Activated CD8-positive, alpha-beta memory T cell treated with anti-CD3 and anti-CD28 coated beads, Interleukin-2, amount 10 ng/mL, durations not matched to agents 7 days and 5 days (primary cell): ENCODE data around the gene LRRC75B. TPM values are rescaled to one million over a fixed set of nuclear protein-coding genes. Genes with fewer than 3 reads are reported as not detected.
"Not testable (repeated sequence)": the region's sequence is repeated elsewhere in the genome, so short reads cannot be mapped to it uniquely, and the experiment has no call there.

ENCODE experiments used
- ATAC-seq: fragments of 150-1000 bp; cut with Tn5 transposase; one replicate; pipeline ENCODE4 v1.10.0; 2021; ENCODE audit warnings: moderate library complexity
- CTCF ChIA-PET: fragments of 350-600 bp; sonication (Branson Sonifier 250); formaldehyde crosslinking; loops from one replicate; lab custom pipeline; 2021; ENCODE audit warnings: antibody characterized with exemption; lab: Charles Lee
- DNase-seq: peaks from one replicate; pipeline ENCODE4 v3.0.0-alpha.2; 2020
- H3K27ac Mint-ChIP-seq: one replicate; pipeline ENCODE4 v1.8.0; 2021; ENCODE audit warnings: mild to moderate bottlenecking, mixed read lengths
- H3K27me3 Mint-ChIP-seq: one replicate; pipeline ENCODE4 v1.8.0; 2021; ENCODE audit warnings: mixed read lengths
- H3K36me3 Mint-ChIP-seq: one replicate; pipeline ENCODE4 v1.8.0; 2021; ENCODE audit warnings: mild to moderate bottlenecking, mixed read lengths
- H3K4me1 Mint-ChIP-seq: one replicate; pipeline ENCODE4 v1.8.0; 2021; ENCODE audit warnings: mixed read lengths
- H3K4me3 Mint-ChIP-seq: one replicate; pipeline ENCODE4 v1.8.0; 2021; ENCODE audit warnings: mild to moderate bottlenecking, moderate library complexity, mixed read lengths
- H3K9me3 Mint-ChIP-seq: one replicate; pipeline ENCODE4 v1.8.0; 2022; ENCODE audit warnings: low read depth, mixed read lengths
- total RNA-seq, 2 experiments: library from RNA; stranded (reverse); gene quantifications; one replicate each; pipeline ENCODE4 v1.2.3, GENCODE V29; 2021

The LRRC75B gene
- total RNA-seq, 2 experiments from 2014 or later, result 1.6 to 2.1 TPM

DNA sequence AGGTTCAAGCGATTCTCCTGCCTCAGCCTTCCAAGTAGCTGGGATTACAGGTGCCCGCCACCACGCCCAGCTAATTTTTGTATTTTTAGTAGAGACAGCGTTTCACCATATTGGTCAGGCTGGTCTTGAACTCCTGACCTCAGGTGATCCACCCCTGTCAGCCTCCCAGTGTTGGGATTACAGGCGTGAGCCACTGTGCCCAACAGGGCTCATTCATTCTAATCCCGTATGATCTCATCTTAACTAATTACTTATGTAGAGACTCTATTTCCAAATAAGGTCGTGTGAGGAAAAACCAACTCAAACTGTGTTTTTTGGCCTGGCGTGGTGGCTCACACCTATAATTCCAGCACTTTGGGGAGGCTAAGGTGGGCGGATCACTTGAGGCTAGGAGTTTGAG lies 4.2 kb upstream of the LRRC75B start:
- H3K4me3 Mint-ChIP-seq, ATAC-seq, H3K27ac Mint-ChIP-seq, H3K36me3 Mint-ChIP-seq, H3K9me3 Mint-ChIP-seq, DNase-seq, H3K27me3 Mint-ChIP-seq: not testable (repeated sequence)
- peaks cover 24% of the 10 kb centered on the region for H3K4me1 Mint-ChIP-seq
- CTCF ChIA-PET, result interaction anchor here (0.7 kb wide), 1 partner anchor 71 kb away, joined by 3 read pairs; no protein-coding TSS in a partner anchor

DNA sequence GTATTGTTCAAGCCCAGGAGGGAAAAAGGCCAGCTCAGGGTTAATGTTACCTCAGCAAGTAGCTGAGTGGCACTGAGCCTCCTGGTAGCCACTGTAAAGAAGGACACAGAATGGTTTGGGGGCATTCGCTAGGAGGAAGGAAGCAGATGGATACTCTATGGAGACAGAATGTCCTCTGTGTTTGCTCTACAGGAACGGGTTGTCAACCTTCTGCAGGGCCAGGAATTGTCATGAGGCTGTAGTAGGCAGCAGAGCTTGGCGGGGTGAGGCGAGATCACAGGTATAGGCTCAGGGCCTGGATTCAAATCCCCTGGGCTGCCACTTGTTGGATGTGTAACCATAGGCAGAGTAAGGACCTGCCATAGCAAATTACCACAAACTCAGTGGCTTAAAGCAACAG lies 3.0 kb upstream of the LRRC75B start:
- no peaks in the 10 kb centered on the region for H3K9me3 Mint-ChIP-seq
- no peak overlapping the region for H3K4me3 Mint-ChIP-seq
- peaks cover 14% of the 10 kb centered on the region for H3K4me1 Mint-ChIP-seq
- DNase-seq, result no peak
- H3K36me3 Mint-ChIP-seq, result no peaks in the 10 kb centered on the region
- no peak for ATAC-seq
- CTCF ChIA-PET, result no interaction called here
- peaks cover 5% of the 10 kb centered on the region for H3K27me3 Mint-ChIP-seq
- no peak overlapping the region for H3K27ac Mint-ChIP-seq

DNA sequence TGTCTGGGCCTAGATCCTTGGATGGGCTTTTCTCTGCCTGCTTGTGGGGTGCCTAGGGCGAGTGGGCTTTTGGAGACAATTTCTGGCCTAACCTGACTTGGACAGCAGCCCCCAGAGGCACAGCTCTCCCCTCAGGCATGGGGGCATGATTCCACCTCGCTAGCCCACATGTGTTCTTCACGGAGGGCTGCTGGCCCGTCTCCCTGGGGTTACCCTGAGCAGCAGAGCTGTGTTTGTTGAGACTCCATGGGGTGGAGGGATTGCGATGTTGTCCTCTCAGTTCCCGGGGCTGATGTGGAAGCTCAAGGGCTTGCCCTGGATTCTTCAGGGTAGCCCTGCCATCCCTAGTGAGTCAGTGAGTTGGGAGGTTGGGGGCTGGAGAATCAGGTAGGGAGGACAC lies 2.4 kb upstream of the LRRC75B start:
- Mint-ChIP-seq H3K36me3 (no peaks in the 10 kb centered on the region), H3K4me1 (peaks cover 9% of the 10 kb centered on the region), H3K9me3 (no peaks in the 10 kb centered on the region), H3K27me3 (peaks cover 5% of the 10 kb centered on the region), H3K4me3 (no peak overlapping the region), H3K27ac (no peak overlapping the region)
- CTCF ChIA-PET, result no interaction called here
- DNase-seq (no peak), ATAC-seq (no peak)

DNA sequence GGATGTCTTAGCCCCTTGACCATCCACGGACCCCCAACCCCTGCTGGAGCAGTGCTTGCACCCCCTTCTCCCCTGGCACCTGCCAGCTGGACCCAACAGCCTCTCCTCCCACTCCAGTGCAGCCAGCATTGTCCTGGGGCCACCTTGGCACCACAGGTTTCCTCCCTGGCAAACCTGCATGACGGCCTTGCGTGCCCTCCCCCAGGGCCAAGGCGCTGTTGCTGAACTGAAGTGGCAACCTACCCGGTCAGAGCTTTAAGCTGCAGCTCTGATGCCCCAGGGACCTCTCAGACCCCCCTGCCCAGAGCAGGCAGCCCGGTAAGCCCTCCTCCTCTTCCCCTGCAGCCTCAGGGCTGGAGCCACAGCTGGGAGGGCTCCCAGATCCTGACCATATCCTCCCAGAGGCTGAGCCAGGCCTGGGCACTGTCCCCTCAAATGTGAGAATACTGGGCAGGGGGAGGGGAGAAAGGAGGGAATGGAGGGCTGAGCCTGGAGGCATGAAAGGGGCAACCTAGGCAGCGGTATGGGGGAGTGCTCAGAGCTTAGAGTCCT lies 1.8 kb upstream of the LRRC75B start:
- CTCF ChIA-PET, result no interaction called here
- DNase-seq, result no peak

DNA sequence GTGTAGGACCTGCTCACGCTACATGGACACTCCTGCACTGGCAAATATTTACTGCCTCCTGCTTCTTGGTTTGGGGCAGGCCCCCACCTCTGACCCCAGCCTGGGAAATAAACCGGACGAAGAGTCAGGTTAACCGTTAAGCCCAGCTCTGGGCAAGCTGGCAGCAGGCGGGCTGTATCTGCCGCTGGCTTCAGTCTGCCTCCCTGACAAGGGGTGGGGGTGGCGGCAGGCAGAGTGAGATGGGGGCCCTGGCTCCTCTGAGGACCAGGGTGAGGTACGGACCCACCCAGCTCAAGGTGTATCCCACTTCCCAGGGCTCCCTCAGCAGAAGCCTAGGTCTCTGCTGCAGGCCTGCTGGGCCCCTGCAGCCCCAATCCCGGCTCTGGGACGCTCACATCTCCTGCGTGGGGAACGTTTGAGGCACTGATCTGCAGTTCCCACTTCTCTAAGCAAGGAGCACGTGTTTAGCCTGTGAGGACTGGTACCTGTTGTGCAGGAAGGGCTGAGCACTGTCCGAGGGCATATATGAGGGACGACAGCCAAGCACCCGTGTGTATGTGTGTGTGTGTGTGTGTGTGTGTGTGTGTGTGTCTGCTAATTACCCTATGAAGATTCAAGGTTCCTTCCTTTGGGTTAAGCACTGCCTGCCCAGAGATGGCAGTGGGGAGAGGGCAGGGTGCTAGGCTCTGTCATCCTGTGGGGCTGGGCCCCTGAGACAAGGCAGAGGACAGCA lies 1.1 kb upstream of the LRRC75B start:
- Mint-ChIP-seq H3K36me3 (no peaks in the 10 kb centered on the region), H3K27me3 (peaks cover 5% of the 10 kb centered on the region), H3K4me3 (no peak overlapping the region), H3K4me1 (peaks cover 9% of the 10 kb centered on the region), H3K9me3 (no peaks in the 10 kb centered on the region), H3K27ac (no peak overlapping the region)
- CTCF ChIA-PET, result no interaction called here
- DNase-seq (no peak), ATAC-seq (no peak)

More for the DNA sequence above, 1.8 kb upstream of the LRRC75B start:
- Mint-ChIP-seq H3K27me3 (peaks cover 5% of the 10 kb centered on the region), H3K4me3 (no peak overlapping the region), H3K27ac (no peak overlapping the region), H3K4me1 (peaks cover 9% of the 10 kb centered on the region), H3K36me3 (no peaks in the 10 kb centered on the region), H3K9me3 (no peaks in the 10 kb centered on the region)
- ATAC-seq, result no peak

DNA sequence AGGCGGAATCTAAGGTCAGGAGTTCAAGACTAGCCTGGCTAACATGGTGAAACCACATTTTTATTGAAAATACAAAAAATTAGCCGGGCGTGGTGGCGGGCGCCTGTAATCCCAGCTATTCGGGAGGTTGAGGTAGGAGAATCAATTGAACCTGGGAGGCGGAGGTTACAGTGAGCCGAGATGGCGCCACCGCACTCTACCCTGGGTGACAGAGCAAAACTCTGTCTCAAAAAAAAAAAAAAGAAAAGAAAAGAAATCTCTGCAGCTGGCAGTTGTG lies 624 bp upstream of the LRRC75B start:
- H3K4me1 Mint-ChIP-seq, CTCF ChIA-PET: not testable (repeated sequence)

DNA sequence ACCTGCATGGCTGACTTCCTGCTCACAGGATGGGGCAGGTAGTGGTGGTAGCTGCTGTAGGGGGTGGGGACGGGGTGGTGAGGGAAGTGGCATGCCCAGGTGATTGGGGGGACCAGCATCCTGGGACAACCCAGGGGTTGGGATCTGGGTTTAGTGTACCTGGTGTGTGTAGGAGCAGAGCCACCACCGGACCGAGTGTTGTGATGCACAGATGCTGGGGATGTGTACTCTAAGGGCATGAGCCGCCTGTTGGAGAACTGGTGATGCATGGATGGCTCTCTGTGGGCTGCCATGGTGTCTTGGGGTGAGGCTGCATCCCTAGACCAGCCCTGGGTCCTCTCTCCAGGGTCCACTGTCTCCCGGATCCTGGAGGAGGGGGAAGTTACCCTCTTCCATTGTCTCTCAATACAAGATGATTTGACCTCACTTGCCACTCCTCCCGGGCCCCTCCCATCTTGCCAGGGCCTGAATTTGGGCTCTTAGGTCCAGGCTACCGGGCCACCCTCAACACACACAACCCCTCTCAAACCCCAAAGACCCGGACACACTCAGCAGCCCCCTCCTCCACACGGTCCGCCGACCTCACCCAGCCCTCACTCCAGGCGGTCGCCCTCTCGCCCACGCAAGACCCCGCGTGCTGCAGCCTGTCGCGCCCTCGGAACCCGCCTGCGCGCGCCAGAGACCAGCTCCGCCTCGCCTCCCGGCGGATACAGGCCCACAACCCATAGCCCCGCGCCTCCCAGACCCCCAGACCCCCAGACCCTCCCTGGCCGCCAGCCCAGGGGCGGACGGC lies 619 bp downstream of the LRRC75B start:
- H3K36me3 Mint-ChIP-seq, result no peaks in the 10 kb centered on the region
- ATAC-seq (peak; percentile 13), DNase-seq (no peak)
- peaks cover 6% of the 10 kb centered on the region for H3K4me1 Mint-ChIP-seq
- CTCF ChIA-PET, result interaction anchor here (0.6 kb wide), 1 partner anchor 28 kb away, joined by 3 read pairs; no protein-coding TSS in a partner anchor
- peak overlapping the region; percentile 75 for H3K4me3 Mint-ChIP-seq
- H3K9me3 Mint-ChIP-seq, result no peaks in the 10 kb centered on the region
- peak overlapping the region; percentile 40 for H3K27ac Mint-ChIP-seq
- H3K27me3 Mint-ChIP-seq, result peaks cover 5% of the 10 kb centered on the region

More for the DNA sequence above, 624 bp upstream of the LRRC75B start:
- DNase-seq, H3K27me3 Mint-ChIP-seq, H3K36me3 Mint-ChIP-seq, H3K4me3 Mint-ChIP-seq, H3K9me3 Mint-ChIP-seq, H3K27ac Mint-ChIP-seq, ATAC-seq: not testable (repeated sequence)

DNA sequence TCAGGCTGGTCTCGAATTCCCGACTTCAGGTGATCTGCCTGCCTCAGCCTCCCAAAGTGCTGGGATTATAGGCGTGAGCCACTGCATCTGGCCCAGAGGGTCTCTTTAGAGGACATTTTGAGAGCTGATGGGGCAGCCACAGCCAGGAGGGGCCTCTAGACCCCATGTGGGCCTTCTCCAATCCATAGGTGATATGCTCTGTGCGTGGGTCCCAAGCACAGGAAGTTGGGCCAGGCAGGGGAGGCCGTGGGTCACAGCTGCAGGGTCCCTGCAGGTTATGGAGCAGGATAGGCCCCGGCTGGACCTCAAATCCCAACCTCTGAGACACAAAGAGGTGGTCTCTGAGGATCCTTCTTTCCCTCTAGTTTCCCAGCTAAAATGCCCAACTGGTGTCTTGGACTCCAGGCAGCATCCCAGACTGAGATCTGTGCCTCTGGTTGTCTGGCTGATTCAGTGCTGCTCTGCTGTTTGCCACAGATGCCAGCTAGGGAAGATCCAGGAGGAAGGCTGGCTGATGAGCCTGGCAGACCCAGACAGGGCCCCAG lies 1.5 kb downstream of the LRRC75B start:
- Mint-ChIP-seq H3K27ac (no peak overlapping the region), H3K4me1 (peaks cover 6% of the 10 kb centered on the region), H3K36me3 (no peaks in the 10 kb centered on the region), H3K4me3 (no peak overlapping the region), H3K27me3 (peaks cover 5% of the 10 kb centered on the region), H3K9me3 (no peaks in the 10 kb centered on the region)
- CTCF ChIA-PET, result no interaction called here
- ATAC-seq, result no peak
- no peak for DNase-seq

DNA sequence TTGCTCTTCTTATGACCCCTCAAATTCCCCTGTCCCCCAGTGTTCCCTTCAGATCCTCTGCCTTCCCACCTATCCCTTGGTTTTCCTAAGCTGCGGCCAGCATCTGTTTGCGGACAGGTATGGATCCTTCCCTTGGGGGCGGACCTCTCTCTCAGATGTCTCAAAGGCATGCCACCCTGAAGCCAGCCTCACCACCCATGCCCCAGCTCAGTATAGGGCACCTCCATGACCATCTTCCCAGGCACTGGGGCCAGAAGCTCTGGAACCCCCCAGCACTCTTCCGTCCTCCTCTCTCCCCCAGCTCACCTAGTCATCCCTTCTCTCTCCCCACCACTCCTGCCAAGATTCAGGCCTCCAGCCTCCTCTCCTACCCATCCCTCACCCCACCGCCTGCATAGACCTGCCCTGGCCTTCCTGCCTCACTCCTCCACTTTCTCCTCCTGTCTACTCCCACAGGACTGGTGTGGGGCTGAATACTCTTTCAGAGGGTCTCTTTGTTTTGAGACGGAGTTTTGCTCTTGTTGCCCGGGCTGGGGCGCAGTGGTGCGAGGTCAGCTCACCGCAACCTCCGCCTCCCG lies 2.2 kb downstream of the LRRC75B start:
- H3K36me3 Mint-ChIP-seq, result no peaks in the 10 kb centered on the region
- H3K9me3 Mint-ChIP-seq, result no peaks in the 10 kb centered on the region
- peaks cover 6% of the 10 kb centered on the region for H3K4me1 Mint-ChIP-seq
- H3K27me3 Mint-ChIP-seq, result peaks cover 5% of the 10 kb centered on the region
- no peak overlapping the region for H3K4me3 Mint-ChIP-seq
- CTCF ChIA-PET, result no interaction called here
- no peak for ATAC-seq
- no peak overlapping the region for H3K27ac Mint-ChIP-seq
- no peak for DNase-seq

DNA sequence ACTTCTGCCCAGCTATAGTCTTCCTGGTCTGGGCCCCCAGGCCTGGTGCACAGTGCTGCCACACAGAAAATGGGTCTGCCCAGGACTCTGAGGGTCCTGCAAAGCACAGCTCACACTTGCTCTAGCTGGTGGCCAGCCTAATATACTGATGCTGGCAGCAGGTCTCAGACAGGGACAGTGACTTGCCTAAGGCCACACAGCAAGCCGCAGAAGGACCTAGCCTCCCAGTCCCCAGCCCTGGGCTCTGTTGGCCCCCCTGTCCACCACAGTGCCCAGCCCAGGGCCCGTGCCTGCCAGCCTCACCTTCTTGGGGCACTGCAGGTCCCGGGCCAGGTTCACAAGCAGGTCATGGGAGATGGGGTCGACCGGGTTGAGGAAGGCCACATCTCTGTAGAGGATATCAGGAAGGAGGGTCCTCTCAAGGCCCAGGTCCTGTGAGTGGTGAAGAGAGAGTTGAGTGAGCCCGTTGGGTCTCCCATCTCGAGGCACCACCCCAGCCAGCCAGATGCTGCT lies 3.3 kb downstream of the LRRC75B start:
- DNase-seq (no peak), ATAC-seq (no peak)
- Mint-ChIP-seq H3K9me3 (no peaks in the 10 kb centered on the region), H3K36me3 (no peaks in the 10 kb centered on the region), H3K4me3 (no peak overlapping the region), H3K27ac (no peak overlapping the region), H3K4me1 (peaks cover 6% of the 10 kb centered on the region), H3K27me3 (peaks cover 5% of the 10 kb centered on the region)
- CTCF ChIA-PET, result no interaction called here

DNA sequence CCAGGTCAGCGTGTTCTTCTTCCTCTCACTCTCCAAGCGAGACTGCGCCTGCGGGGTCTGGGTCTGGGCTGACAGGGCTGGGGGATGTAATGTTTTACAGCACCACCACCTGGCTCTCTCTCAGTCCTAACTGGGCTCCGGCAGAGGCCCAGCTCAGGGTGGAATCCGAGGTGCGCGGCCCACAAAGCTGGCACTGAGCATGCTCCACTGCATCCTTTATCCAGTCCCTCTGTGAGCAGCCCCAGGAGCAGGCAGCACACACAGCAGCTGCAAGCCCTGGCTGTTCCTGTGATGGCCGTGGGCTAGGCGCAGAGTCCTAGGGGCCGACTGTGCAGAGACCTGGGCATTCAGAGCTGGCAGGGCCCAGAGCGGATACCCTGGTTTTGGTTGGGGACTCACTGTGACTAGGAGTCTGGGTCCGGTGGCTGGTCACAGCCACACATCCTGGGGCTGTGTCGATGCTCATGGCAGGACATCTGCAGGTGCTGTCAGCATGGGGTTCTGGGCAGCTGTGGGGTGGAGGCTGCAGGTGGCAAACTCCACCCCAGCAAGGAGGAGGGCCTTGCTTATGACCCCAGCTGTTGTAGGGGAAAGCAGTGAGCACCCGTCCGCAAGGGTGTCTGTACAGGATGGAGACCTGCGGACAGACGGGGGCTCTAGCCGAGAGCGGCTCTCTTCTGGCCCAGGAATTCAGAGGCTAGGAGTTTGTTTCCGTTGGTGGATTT lies 4.0 kb downstream of the LRRC75B start:
- CTCF ChIA-PET, result no interaction called here
- Mint-ChIP-seq H3K4me1 (peaks cover 6% of the 10 kb centered on the region), H3K4me3 (no peak overlapping the region), H3K27ac (no peak overlapping the region), H3K27me3 (peaks cover 5% of the 10 kb centered on the region), H3K9me3 (no peaks in the 10 kb centered on the region), H3K36me3 (no peaks in the 10 kb centered on the region)
- DNase-seq, result no peak
- no peak for ATAC-seq

DNA sequence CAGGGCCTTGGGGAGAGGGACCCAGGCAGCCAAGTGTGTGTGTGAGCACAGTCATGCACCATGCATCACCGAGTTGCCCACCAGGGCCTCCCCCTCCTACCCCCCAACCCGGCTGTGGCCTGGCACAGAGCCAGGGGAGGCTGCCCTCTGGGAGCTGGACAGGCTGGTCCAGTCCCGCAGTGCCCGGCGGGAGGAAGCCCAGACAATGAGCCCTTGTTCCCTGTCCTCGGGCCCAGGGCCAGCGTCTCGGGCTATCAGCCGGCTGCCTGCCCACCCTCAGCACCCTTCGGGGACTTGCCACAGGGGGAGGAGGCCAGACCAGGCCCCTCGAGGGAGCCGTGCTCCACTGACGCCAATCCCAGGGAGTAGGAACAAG lies 4.5 kb downstream of the LRRC75B start:
- no peak overlapping the region for H3K4me3 Mint-ChIP-seq
- CTCF ChIA-PET, result no interaction called here
- no peak overlapping the region for H3K27ac Mint-ChIP-seq
- DNase-seq, result no peak
- no peaks in the 10 kb centered on the region for H3K9me3 Mint-ChIP-seq
- ATAC-seq, result no peak
- H3K36me3 Mint-ChIP-seq, result no peaks in the 10 kb centered on the region
- peaks cover 5% of the 10 kb centered on the region for H3K27me3 Mint-ChIP-seq
- peaks cover 6% of the 10 kb centered on the region for H3K4me1 Mint-ChIP-seq

DNA sequence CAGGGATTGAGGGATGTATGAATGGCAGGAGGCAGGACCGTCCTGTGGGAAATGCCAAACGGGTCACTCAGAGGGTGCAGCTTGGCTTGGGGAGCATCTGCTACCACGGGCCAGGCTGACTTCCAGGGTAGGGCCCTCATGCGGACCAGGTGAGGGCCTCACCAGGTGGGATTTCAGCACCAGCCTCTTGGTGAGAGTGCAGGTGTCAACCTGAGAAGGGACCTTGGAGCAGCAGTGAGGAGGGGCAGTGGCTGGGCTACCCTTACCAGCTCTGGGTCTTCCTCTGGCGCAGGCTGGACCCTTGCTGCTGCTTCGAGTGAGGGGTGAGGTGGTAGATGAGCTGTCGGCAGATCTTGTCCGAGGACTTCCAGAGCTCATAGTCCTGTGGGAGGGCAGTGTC lies 4.9 kb downstream of the LRRC75B start:
- no peaks in the 10 kb centered on the region for H3K36me3 Mint-ChIP-seq
- H3K27me3 Mint-ChIP-seq, result peaks cover 5% of the 10 kb centered on the region
- no peak overlapping the region for H3K4me3 Mint-ChIP-seq
- H3K9me3 Mint-ChIP-seq, result no peaks in the 10 kb centered on the region
- CTCF ChIA-PET, result interaction anchor here (0.9 kb wide), 1 partner anchor 10 kb away, joined by 3 read pairs; no protein-coding TSS in a partner anchor
- H3K4me1 Mint-ChIP-seq, result peaks cover 6% of the 10 kb centered on the region
- no peak for DNase-seq
- no peak for ATAC-seq
- no peak overlapping the region for H3K27ac Mint-ChIP-seq
